Nephron progenitor cell (in vitro differentiated cells): ENCODE measurements around the gene RELT.

Experiments used
- DNase-seq: peaks from one replicate; pipeline ENCODE4 v3.0.0; 2021
- H3K27ac Mint-ChIP-seq: 2 replicates; pipeline ENCODE4 v1.8.0; 2021; ENCODE audit warnings: mild to moderate bottlenecking, moderate library complexity, mixed read lengths
- H3K27me3 Mint-ChIP-seq: 2 replicates; pipeline ENCODE4 v1.8.0; 2021; ENCODE audit warnings: mild to moderate bottlenecking, low read depth, mixed read lengths; ENCODE audit not compliant: poor library complexity
- H3K36me3 Mint-ChIP-seq: 2 replicates; pipeline ENCODE4 v1.8.0; 2021; ENCODE audit warnings: low read depth, mixed read lengths
- H3K4me1 Mint-ChIP-seq: 2 replicates; pipeline ENCODE4 v1.8.0; 2021; ENCODE audit warnings: mixed read lengths
- H3K4me3 Mint-ChIP-seq: 2 replicates; pipeline ENCODE4 v1.8.0; 2021; ENCODE audit warnings: mild to moderate bottlenecking, moderate library complexity, mixed read lengths
- H3K9me3 Mint-ChIP-seq: 2 replicates; pipeline ENCODE4 v1.8.0; 2021; ENCODE audit warnings: mild to moderate bottlenecking, moderate library complexity, mixed read lengths
- TF ChIP-seq, protein P1 (sequence below): fragments of 200-600 bp; sonication (generic); IDR thresholded peaks from 2 replicates; pipeline ENCODE4 v1.5.0; 2021; ENCODE audit warnings: antibody characterized with exemption

RELT gene

GRCh38 chr11:73374151-73374550 lies 2.0 kb upstream of the RELT start:
- Mint-ChIP-seq H3K4me1 (peaks cover 47% of the 10 kb centered on the region), H3K36me3 (no peaks in the 10 kb centered on the region), H3K9me3 (no peaks in the 10 kb centered on the region), H3K27me3 (peaks cover 14% of the 10 kb centered on the region), H3K27ac (peak overlapping the region; percentile 64), H3K4me3 (no peak overlapping the region)
- TF ChIP-seq, protein P1, sequence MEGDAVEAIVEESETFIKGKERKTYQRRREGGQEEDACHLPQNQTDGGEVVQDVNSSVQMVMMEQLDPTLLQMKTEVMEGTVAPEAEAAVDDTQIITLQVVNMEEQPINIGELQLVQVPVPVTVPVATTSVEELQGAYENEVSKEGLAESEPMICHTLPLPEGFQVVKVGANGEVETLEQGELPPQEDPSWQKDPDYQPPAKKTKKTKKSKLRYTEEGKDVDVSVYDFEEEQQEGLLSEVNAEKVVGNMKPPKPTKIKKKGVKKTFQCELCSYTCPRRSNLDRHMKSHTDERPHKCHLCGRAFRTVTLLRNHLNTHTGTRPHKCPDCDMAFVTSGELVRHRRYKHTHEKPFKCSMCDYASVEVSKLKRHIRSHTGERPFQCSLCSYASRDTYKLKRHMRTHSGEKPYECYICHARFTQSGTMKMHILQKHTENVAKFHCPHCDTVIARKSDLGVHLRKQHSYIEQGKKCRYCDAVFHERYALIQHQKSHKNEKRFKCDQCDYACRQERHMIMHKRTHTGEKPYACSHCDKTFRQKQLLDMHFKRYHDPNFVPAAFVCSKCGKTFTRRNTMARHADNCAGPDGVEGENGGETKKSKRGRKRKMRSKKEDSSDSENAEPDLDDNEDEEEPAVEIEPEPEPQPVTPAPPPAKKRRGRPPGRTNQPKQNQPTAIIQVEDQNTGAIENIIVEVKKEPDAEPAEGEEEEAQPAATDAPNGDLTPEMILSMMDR, result no peak
- no peak for DNase-seq

GRCh38 chr11:73375830-73376159 lies 404 bp upstream of the RELT start:
- Mint-ChIP-seq H3K36me3 (no peaks in the 10 kb centered on the region), H3K27ac (peak overlapping the region; percentile 90), H3K27me3 (peaks cover 14% of the 10 kb centered on the region), H3K9me3 (no peaks in the 10 kb centered on the region), H3K4me1 (peaks cover 59% of the 10 kb centered on the region), H3K4me3 (peak overlapping the region; percentile 71)
- no peak for DNase-seq
- TF ChIP-seq, protein P1, result no peak

GRCh38 chr11:73376803-73377629 lies 817 bp downstream of the RELT start:
- Mint-ChIP-seq H3K9me3 (no peaks in the 10 kb centered on the region), H3K27me3 (peaks cover 14% of the 10 kb centered on the region), H3K36me3 (no peaks in the 10 kb centered on the region), H3K27ac (peak overlapping the region; percentile 70), H3K4me3 (peak overlapping the region; percentile 94), H3K4me1 (peaks cover 68% of the 10 kb centered on the region)
- TF ChIP-seq, protein P1, result no peak
- DNase-seq, result peak; percentile 45

GRCh38 chr11:73379189-73379880 lies 3.1 kb downstream of the RELT start:
- peaks cover 14% of the 10 kb centered on the region for H3K27me3 Mint-ChIP-seq
- peak overlapping the region; percentile 47 for H3K27ac Mint-ChIP-seq
- TF ChIP-seq, protein P1, result no peak
- H3K4me3 Mint-ChIP-seq, result peak overlapping the region; percentile 94
- H3K9me3 Mint-ChIP-seq, result no peaks in the 10 kb centered on the region
- DNase-seq, result no peak
- H3K4me1 Mint-ChIP-seq, result peaks cover 80% of the 10 kb centered on the region
- no peaks in the 10 kb centered on the region for H3K36me3 Mint-ChIP-seq

GRCh38 chr11:73380331-73380730 lies 4.1 kb downstream of the RELT start:
- H3K36me3 Mint-ChIP-seq, result no peaks in the 10 kb centered on the region
- H3K4me1 Mint-ChIP-seq, result peaks cover 80% of the 10 kb centered on the region
- TF ChIP-seq, protein P1, result no peak
- no peaks in the 10 kb centered on the region for H3K9me3 Mint-ChIP-seq
- no peak overlapping the region for H3K4me3 Mint-ChIP-seq
- H3K27me3 Mint-ChIP-seq, result peaks cover 9% of the 10 kb centered on the region
- no peak for DNase-seq
- H3K27ac Mint-ChIP-seq, result no peak overlapping the region
